ENCODE data around the gene UGT1A7.

- TF ChIP-seq CTCF (IDR thresholded peaks at IDR 0.05): no peak
- TF ChIP-seq POLR2A (IDR thresholded peaks at IDR 0.05): no peak
These were observed 107.9 kb downstream of the UGT1A7 start for GRCh38 chr2:233789554-233789953.

All from testis (tissue), 2 donors.